Measurements from ENCODE around the gene IMMP2L.

Gene IMMP2L

DNA sequence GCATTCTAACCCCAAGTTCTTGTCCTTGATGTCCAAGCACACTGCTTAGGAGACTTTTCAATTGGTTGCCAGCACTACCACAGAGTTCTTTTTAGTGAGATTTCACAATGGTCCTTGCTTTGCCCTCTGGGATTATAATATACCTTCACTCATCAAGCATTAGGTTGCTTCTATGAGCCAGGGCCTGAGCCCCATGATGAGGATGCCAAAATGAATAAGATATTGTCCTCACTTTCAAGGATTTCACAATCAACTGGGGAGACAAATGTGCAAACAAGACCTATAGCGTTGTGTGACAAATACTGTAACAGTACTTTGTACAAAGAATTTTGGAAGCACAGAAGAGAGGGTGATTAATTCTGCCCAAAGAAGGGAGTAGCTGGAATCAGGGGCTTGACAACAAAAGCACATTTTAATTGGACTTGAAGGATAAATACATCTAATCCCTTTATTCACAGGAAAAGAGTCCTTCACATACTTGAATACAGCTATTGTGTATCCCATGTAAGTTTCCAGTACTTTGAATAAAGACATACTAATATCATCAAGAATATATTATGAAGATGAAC is 734.9 kb downstream of the IMMP2L start:
- H3K4me1 ChIP-seq (ENCODE audit: control insufficient read depth, insufficient read depth, low read length) = no peaks in the 10 kb centered on the region
- H3K9ac ChIP-seq (ENCODE audit: low read length) = no peak overlapping the region
- no peak overlapping the region for H3K27ac ChIP-seq (ENCODE audit: low read depth, low read length)
- no peaks in the 10 kb centered on the region for H3K36me3 ChIP-seq (ENCODE audit: control insufficient read depth, insufficient read depth, low read length)
- H3K4me3 ChIP-seq (ENCODE audit: low read length) = no peak overlapping the region
- no peaks in the 10 kb centered on the region for H3K27me3 ChIP-seq (ENCODE audit: control insufficient read depth, insufficient read depth, low read length)

DNA sequence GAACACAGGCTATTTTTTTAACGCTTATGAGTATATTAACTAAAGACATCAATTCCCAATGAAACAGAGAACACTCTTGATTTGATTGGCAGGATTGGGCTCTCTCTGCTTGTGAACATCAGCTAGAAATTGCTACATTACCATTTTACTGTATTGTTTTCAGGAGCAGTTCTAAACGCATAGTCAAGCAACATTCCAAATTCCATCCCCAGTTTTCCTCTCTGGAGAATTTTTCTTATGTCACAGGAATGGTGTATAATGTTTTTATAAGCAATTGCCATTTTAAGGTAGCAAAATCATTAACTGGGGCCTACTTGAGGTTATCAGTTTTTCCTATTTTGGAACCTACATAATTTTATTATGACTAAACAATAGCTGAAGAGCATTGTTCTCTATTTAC is 748.3 kb downstream of the IMMP2L start:
- H3K4me3 ChIP-seq (ENCODE audit: low read length) = no peak overlapping the region
- no peaks in the 10 kb centered on the region for H3K36me3 ChIP-seq (ENCODE audit: control insufficient read depth, insufficient read depth, low read length)
- H3K27me3 ChIP-seq (ENCODE audit: control insufficient read depth, insufficient read depth, low read length) = no peaks in the 10 kb centered on the region
- H3K4me1 ChIP-seq (ENCODE audit: control insufficient read depth, insufficient read depth, low read length) = no peaks in the 10 kb centered on the region
- no peak overlapping the region for H3K9ac ChIP-seq (ENCODE audit: low read length)
- H3K27ac ChIP-seq (ENCODE audit: low read depth, low read length) = no peak overlapping the region

DNA sequence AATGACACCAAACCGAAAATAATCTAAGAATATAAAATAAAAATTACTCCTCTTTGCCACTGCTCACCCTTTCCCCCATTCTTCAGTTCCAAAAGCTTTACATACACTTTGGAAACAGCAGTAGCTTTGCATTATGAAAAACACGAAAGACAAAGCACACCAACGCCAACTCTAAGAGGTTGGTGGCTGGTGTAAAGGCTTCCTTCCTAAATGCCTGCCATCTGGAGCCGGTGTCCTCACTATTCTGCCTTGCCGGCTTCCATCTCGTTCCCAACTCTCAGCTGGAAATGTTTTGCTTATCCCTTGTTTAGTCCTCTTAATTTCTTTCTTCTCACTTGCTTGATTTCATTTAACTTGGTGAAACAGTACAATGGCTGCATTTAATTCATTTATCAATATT is 752.5 kb downstream of the IMMP2L start:
- Histone ChIP-seq H3K9ac (ENCODE audit: low read length) (no peak overlapping the region), H3K4me3 (ENCODE audit: low read length) (no peak overlapping the region), H3K27ac (ENCODE audit: low read depth, low read length) (no peak overlapping the region), H3K4me1 (ENCODE audit: control insufficient read depth, insufficient read depth, low read length) (no peaks in the 10 kb centered on the region), H3K27me3 (ENCODE audit: control insufficient read depth, insufficient read depth, low read length) (no peaks in the 10 kb centered on the region), H3K36me3 (ENCODE audit: control insufficient read depth, insufficient read depth, low read length) (no peaks in the 10 kb centered on the region)

GRCh38 chr7:110808361-110808760 is 753.9 kb downstream of the IMMP2L start:
- no peaks in the 10 kb centered on the region for H3K4me1 ChIP-seq (ENCODE audit: control insufficient read depth, insufficient read depth, low read length)
- H3K27me3 ChIP-seq (ENCODE audit: control insufficient read depth, insufficient read depth, low read length) = no peaks in the 10 kb centered on the region
- no peak overlapping the region for H3K9ac ChIP-seq (ENCODE audit: low read length)
- H3K4me3 ChIP-seq (ENCODE audit: low read length) = no peak overlapping the region
- no peaks in the 10 kb centered on the region for H3K36me3 ChIP-seq (ENCODE audit: control insufficient read depth, insufficient read depth, low read length)
- no peak overlapping the region for H3K27ac ChIP-seq (ENCODE audit: low read depth, low read length)

DNA sequence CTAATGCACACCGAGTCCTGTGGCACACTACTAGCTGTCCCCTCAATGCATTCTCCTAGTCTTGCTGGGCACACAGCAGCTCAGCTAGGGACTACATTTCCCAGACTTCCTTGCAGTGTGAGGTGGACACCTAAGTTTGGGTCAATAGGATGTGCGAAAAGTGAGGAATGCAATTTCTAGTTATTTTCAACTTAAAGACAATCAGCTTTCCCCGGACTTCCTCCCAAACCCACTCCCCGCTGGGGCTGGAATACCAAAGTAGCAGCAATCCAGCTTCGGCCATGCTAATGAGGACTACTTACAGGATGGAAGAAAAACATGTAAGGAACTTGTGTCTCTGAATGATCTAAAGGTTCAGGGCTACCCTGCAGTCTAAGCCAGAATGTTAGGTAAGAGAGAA is 757.8 kb downstream of the IMMP2L start:
- Histone ChIP-seq H3K36me3 (ENCODE audit: control insufficient read depth, insufficient read depth, low read length) (no peaks in the 10 kb centered on the region), H3K9ac (ENCODE audit: low read length) (no peak overlapping the region), H3K4me3 (ENCODE audit: low read length) (no peak overlapping the region), H3K27me3 (ENCODE audit: control insufficient read depth, insufficient read depth, low read length) (no peaks in the 10 kb centered on the region), H3K27ac (ENCODE audit: low read depth, low read length) (no peak overlapping the region), H3K4me1 (ENCODE audit: control insufficient read depth, insufficient read depth, low read length) (no peaks in the 10 kb centered on the region)

GRCh38 chr7:110803602-110804143 is 758.6 kb downstream of the IMMP2L start:
- Histone ChIP-seq H3K27ac (ENCODE audit: low read depth, low read length) (no peak overlapping the region), H3K36me3 (ENCODE audit: control insufficient read depth, insufficient read depth, low read length) (no peaks in the 10 kb centered on the region), H3K27me3 (ENCODE audit: control insufficient read depth, insufficient read depth, low read length) (no peaks in the 10 kb centered on the region)

DNA sequence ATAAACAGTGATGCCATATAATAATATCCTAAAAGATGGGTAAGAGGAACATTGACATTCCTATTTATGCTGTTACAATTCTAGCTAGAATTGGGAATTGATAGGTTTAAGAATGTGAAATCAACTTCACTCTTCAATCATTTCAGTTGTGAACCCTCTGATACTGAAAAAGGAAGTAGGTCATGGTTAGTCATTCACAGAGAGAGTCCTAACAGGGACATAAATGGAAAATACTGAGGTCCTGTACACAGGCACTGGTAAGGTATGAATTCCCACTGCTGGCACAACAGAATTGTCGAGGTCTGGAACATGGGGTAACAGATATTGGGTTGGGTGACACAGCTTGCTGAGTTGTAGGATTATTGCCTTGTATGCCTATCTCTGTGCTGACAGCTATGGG is 760.8 kb downstream of the IMMP2L start:
- no peaks in the 10 kb centered on the region for H3K27me3 ChIP-seq (ENCODE audit: control insufficient read depth, insufficient read depth, low read length)
- no peak overlapping the region for H3K9ac ChIP-seq (ENCODE audit: low read length)
- no peaks in the 10 kb centered on the region for H3K4me1 ChIP-seq (ENCODE audit: control insufficient read depth, insufficient read depth, low read length)
- no peak overlapping the region for H3K4me3 ChIP-seq (ENCODE audit: low read length)
- no peak overlapping the region for H3K27ac ChIP-seq (ENCODE audit: low read depth, low read length)
- H3K36me3 ChIP-seq (ENCODE audit: control insufficient read depth, insufficient read depth, low read length) = no peaks in the 10 kb centered on the region

More at GRCh38 chr7:110803602-110804143, 758.6 kb downstream of the IMMP2L start:
- no peak overlapping the region for H3K4me3 ChIP-seq (ENCODE audit: low read length)
- H3K9ac ChIP-seq (ENCODE audit: low read length) = no peak overlapping the region
- H3K4me1 ChIP-seq (ENCODE audit: control insufficient read depth, insufficient read depth, low read length) = no peaks in the 10 kb centered on the region

DNA sequence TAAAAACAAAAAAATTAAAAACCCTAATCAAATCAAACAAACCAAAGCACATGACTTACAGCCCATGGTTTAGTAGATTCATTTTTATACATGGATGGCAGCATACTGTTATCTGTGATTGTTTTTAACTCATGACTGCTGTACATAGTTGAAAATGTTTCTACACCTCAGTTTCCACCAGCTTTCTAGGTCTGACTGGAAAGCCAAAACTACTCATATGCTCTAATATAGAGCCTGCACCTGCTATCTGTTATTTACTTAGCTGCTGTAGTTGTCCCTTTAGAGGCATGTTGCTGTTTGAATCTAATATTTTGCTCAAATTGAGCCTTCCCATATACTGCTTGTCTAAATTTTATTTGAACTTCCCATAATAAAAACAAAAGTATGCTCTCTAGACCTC is 761.3 kb downstream of the IMMP2L start:
- Histone ChIP-seq H3K36me3 (ENCODE audit: control insufficient read depth, insufficient read depth, low read length) (no peaks in the 10 kb centered on the region), H3K27me3 (ENCODE audit: control insufficient read depth, insufficient read depth, low read length) (no peaks in the 10 kb centered on the region), H3K4me1 (ENCODE audit: control insufficient read depth, insufficient read depth, low read length) (no peaks in the 10 kb centered on the region), H3K27ac (ENCODE audit: low read depth, low read length) (no peak overlapping the region), H3K4me3 (ENCODE audit: low read length) (no peak overlapping the region), H3K9ac (ENCODE audit: low read length) (no peak overlapping the region)

DNA sequence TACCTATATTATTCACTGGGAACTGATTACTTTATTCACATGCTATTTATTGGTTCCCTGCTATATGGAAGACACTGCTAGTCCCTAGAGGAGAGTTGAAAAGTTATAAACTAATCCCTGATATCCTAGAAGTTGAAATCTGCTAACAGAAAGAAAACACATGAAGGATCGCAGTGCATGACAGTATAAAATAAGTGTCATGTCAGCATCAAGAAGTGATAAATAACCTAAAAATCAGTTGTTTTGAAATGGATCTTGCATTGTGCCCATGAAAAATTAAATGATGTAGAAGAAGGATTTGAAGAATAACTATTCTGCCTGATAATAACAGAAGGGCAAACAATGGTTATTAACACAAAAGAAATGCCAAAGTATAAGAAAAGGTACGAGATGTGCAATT is 764.6 kb downstream of the IMMP2L start:
- no peaks in the 10 kb centered on the region for H3K36me3 ChIP-seq (ENCODE audit: control insufficient read depth, insufficient read depth, low read length)
- H3K27ac ChIP-seq (ENCODE audit: low read depth, low read length) = no peak overlapping the region
- H3K27me3 ChIP-seq (ENCODE audit: control insufficient read depth, insufficient read depth, low read length) = no peaks in the 10 kb centered on the region
- H3K9ac ChIP-seq (ENCODE audit: low read length) = no peak overlapping the region
- H3K4me1 ChIP-seq (ENCODE audit: control insufficient read depth, insufficient read depth, low read length) = no peaks in the 10 kb centered on the region
- H3K4me3 ChIP-seq (ENCODE audit: low read length) = no peak overlapping the region

DNA sequence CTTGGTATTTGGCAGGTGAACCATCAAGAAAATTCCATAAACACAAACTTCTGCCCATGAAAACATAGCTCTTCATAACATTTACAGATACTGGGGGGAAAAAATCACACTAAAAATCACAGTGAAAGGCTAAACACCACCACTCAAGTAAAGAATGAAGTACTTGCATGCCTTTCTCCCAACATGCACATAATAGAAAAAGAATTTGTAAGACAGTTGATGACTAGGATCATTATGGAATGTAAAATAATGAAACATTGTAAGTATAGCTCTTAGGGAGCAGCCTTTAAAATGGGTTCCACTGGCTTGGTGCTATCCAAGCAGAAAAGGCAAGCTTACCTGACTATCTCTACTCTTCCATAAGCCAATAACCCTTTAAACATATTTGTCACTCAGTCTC is 771.3 kb downstream of the IMMP2L start:
- Histone ChIP-seq H3K27ac (ENCODE audit: low read depth, low read length) (no peak overlapping the region), H3K4me3 (ENCODE audit: low read length) (no peak overlapping the region), H3K27me3 (ENCODE audit: control insufficient read depth, insufficient read depth, low read length) (no peaks in the 10 kb centered on the region)

GRCh38 chr7:110786328-110786965 is 775.8 kb downstream of the IMMP2L start:
- no peaks in the 10 kb centered on the region for H3K27me3 ChIP-seq (ENCODE audit: control insufficient read depth, insufficient read depth, low read length)
- no peak overlapping the region for H3K4me3 ChIP-seq (ENCODE audit: low read length)
- no peak overlapping the region for H3K9ac ChIP-seq (ENCODE audit: low read length)
- H3K36me3 ChIP-seq (ENCODE audit: control insufficient read depth, insufficient read depth, low read length) = no peaks in the 10 kb centered on the region
- no peaks in the 10 kb centered on the region for H3K4me1 ChIP-seq (ENCODE audit: control insufficient read depth, insufficient read depth, low read length)
- H3K27ac ChIP-seq (ENCODE audit: low read depth, low read length) = no peak overlapping the region

More for the DNA sequence above, 771.3 kb downstream of the IMMP2L start:
- Histone ChIP-seq H3K36me3 (ENCODE audit: control insufficient read depth, insufficient read depth, low read length) (no peaks in the 10 kb centered on the region), H3K4me1 (ENCODE audit: control insufficient read depth, insufficient read depth, low read length) (no peaks in the 10 kb centered on the region), H3K9ac (ENCODE audit: low read length) (no peak overlapping the region)

DNA sequence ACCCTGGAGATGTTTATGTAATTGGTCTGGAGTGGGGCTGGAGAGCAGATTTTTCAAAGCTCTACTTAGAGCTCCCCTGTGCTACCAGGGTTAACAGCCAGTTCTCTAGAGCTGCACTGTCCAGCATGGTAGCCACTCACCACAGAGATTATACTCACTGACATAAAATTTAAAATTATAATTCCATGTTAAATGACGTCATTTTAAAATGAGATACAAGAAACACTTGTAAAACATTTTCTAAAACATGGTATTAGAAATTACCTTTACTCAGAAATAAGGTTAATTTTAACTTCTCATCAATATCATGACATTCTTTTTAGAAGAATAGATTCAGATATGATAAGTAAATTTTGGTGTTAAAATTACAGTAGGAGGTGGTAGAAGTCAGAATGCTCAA is 777.5 kb downstream of the IMMP2L start:
- H3K4me3 ChIP-seq (ENCODE audit: low read length) = no peak overlapping the region
- H3K27me3 ChIP-seq (ENCODE audit: control insufficient read depth, insufficient read depth, low read length) = no peaks in the 10 kb centered on the region
- H3K4me1 ChIP-seq (ENCODE audit: control insufficient read depth, insufficient read depth, low read length) = no peaks in the 10 kb centered on the region
- no peak overlapping the region for H3K27ac ChIP-seq (ENCODE audit: low read depth, low read length)
- no peaks in the 10 kb centered on the region for H3K36me3 ChIP-seq (ENCODE audit: control insufficient read depth, insufficient read depth, low read length)
- H3K9ac ChIP-seq (ENCODE audit: low read length) = no peak overlapping the region

DNA sequence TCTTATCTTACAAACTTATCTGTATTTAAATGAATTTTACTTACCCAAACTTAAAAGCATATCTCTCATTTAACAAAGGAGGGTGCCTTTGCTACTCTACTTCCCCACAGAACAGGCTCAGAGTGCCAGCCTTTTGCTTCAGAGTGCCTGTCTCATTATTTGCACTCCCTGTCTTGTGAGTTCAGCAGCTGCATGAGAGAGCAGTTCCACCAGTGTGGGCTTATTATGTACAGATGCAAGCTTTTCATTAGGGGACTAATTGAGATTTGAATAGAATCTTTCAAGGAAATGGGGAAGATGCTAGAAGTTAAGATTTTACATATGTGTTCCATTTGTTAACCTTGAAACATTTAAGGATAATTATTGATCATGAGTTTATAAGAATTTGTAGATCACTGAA is 781.6 kb downstream of the IMMP2L start:
- H3K9ac ChIP-seq (ENCODE audit: low read length) = no peak overlapping the region
- no peaks in the 10 kb centered on the region for H3K36me3 ChIP-seq (ENCODE audit: control insufficient read depth, insufficient read depth, low read length)
- H3K4me3 ChIP-seq (ENCODE audit: low read length) = no peak overlapping the region
- no peaks in the 10 kb centered on the region for H3K27me3 ChIP-seq (ENCODE audit: control insufficient read depth, insufficient read depth, low read length)
- H3K27ac ChIP-seq (ENCODE audit: low read depth, low read length) = no peak overlapping the region
- no peaks in the 10 kb centered on the region for H3K4me1 ChIP-seq (ENCODE audit: control insufficient read depth, insufficient read depth, low read length)

All from rectal smooth muscle tissue (tissue), 1 donor.